AG04450 (cell line): Measurements from ENCODE around the gene IL5. TPM values are rescaled to one million over a fixed set of nuclear protein-coding genes. Genes with fewer than 3 reads are reported as not detected.
A peak's percentile ranks its signal among the peaks of the same experiment; 100 is the strongest.

Experiments used
- CTCF ChIA-PET: fragments of 300-600, 350-600 bp; formaldehyde crosslinking; extraction: SDS; loops from one replicate; lab custom pipeline; 2022; ENCODE audit warnings: antibody characterized with exemption, inconsistent platforms; lab: Charles Lee
- POLR2A ChIA-PET: fragments of 350-600 bp; formaldehyde crosslinking; extraction: SDS; loops from one replicate; lab custom pipeline; 2021; ENCODE audit warnings: antibody characterized with exemption, inconsistent platforms; lab: Yijun Ruan, JAX
- DNase-seq: peaks from one replicate; pipeline ENCODE4 v3.0.0-alpha.2; 2011; ENCODE audit warnings: low read depth, low spot score
- H3K27ac ChIP-seq: one replicate; pipeline ENCODE4 v1.5.1; 2012; ENCODE audit warnings: low read depth, low read length, control low read depth
- H3K27me3 ChIP-seq: one replicate; pipeline ENCODE4 v1.6.0; 2012; ENCODE audit warnings: low read length; ENCODE audit not compliant: control insufficient read depth, insufficient read depth
- H3K4me3 ChIP-seq: 2 replicates; pipeline ENCODE4 v1.5.1; 2011; ENCODE audit warnings: mild to moderate bottlenecking, low read depth, low read length, control low read depth
- H3K9me3 ChIP-seq: 2 replicates; pipeline ENCODE4 v1.5.1; 2012; ENCODE audit warnings: low read length; ENCODE audit not compliant: control insufficient read depth, insufficient read depth
- polyA plus RNA-seq: library from polyadenylated mRNA; depleted of rRNA; stranded (reverse); fragments of >200 nt; gene quantifications from 2 replicates; pipeline ENCODE4 v1.2.3, GENCODE V29; 2011
- TF ChIP-seq, protein P1 (sequence below): IDR thresholded peaks from 2 replicates; pipeline ENCODE4 v1.5.1; 2011; ENCODE audit warnings: low read depth, low read length, control low read depth, inconsistent platforms

IL5 gene
- polyA plus RNA-seq, 1 experiment, result not detected

DNA sequence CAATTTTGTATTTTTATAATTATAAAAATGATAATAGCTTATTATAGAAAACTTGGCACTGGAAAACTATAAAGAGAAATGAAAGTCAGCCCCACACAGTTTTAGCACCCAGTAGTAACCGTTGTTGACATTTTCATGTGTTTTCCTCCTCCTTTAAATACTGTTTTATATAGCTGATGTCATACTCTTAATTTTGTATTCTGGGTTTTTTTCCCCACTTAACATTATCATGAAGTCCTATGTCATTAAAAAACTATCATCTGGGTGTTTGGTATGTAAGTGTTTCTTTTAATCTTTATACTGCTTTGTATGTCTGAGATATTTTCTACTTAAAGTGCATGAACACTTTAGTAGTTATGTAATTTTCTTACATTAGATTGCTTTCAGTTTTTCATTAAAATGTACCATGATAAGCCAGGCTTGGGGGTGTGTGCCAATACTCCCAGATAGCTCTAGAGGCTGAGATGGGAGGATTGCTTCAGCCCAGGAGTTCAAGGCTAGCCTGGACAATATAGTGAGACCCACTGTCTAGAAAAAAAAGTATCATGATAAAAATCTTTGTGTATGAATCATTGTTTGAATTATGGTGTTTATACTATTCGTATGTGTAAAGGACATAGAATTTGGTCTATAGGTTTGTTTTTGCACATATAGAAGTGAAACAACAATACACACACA is 16.2 kb upstream of the IL5 start:
- POLR2A ChIA-PET, result no interaction called here
- Histone ChIP-seq H3K4me3 (no peak overlapping the region), H3K27ac (no peak overlapping the region), H3K27me3 (no peaks in the 10 kb centered on the region), H3K9me3 (peaks cover under 1% of the 10 kb centered on the region)
- DNase-seq, result no peak
- CTCF ChIA-PET, result no interaction called here
- TF ChIP-seq, protein P1, sequence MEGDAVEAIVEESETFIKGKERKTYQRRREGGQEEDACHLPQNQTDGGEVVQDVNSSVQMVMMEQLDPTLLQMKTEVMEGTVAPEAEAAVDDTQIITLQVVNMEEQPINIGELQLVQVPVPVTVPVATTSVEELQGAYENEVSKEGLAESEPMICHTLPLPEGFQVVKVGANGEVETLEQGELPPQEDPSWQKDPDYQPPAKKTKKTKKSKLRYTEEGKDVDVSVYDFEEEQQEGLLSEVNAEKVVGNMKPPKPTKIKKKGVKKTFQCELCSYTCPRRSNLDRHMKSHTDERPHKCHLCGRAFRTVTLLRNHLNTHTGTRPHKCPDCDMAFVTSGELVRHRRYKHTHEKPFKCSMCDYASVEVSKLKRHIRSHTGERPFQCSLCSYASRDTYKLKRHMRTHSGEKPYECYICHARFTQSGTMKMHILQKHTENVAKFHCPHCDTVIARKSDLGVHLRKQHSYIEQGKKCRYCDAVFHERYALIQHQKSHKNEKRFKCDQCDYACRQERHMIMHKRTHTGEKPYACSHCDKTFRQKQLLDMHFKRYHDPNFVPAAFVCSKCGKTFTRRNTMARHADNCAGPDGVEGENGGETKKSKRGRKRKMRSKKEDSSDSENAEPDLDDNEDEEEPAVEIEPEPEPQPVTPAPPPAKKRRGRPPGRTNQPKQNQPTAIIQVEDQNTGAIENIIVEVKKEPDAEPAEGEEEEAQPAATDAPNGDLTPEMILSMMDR, result no peak

GRCh38 chr5:132557478-132558172 is 14.3 kb upstream of the IL5 start:
- Histone ChIP-seq H3K9me3 (no peaks in the 10 kb centered on the region; the same call in 1 of the 2 replicates), H3K27ac (peak overlapping the region; percentile 88), H3K27me3 (no peaks in the 10 kb centered on the region), H3K4me3 (peak overlapping the region; percentile 78)
- ChIA-PET POLR2A (interaction anchor here (0.6 to 1.1 kb wide), 4 partner anchors 47 to 170 kb away, joined by 3 to 4 read pairs (median 3); no protein-coding TSS in a partner anchor), CTCF (interaction anchor here (0.7 kb wide), 2 partner anchors 179 to 272 kb away, joined by 3 to 5 read pairs; no protein-coding TSS in a partner anchor)
- no peak for DNase-seq
- TF ChIP-seq, protein P1, result no peak

DNA sequence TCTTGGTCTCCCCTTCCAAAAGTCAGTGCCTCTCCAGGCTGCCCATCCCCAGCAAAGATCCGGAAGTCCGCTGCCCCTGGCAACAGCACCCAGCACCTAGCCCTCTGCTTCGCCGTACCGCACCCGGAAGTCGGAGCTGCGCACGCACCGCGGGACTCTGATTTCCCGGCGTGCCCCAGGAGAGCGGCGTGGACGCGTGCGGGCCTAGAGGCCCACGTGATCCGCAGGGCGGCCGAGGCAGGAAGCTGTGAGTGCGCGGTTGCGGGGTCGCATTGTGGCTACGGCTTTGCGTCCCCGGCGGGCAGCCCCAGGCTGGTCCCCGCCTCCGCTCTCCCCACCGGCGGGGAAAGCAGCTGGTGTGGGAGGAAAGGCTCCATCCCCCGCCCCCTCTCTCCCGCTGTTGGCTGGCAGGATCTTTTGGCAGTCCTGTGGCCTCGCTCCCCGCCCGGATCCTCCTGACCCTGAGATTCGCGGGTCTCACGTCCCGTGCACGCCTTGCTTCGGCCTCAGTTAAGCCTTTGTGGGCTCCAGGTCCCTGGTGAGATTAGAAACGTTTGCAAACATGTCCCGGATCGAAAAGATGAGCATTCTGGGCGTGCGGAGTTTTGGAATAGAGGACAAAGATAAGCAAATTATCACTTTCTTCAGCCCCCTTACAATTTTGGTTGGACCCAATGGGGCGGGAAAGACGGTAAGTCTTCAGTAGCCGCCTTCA is 13.6 kb upstream of the IL5 start, which contains the start of gene RAD50:
Gene RAD50, plus strand, starts transcription at position 215 of the 715 bp plus-strand sequence. Its CDS starts 348 bp downstream, at position 563.
- H3K4me3 ChIP-seq, result peak within 1 kb of the TSS; percentile 78
- TF ChIP-seq, protein P1, result no peak
- POLR2A ChIA-PET, result interaction anchor here (0.6 to 1.1 kb wide), 4 partner anchors 48 to 169 kb away, joined by 3 to 4 read pairs (median 3); no protein-coding TSS in a partner anchor
- H3K27me3 ChIP-seq, result no peaks in the 10 kb centered on the region
- peak; percentile 74 for DNase-seq
- H3K9me3 ChIP-seq, result no peaks in the 10 kb centered on the region; the same call in 1 of the 2 replicates
- CTCF ChIA-PET, result interaction anchor here (0.7 to 1.2 kb wide), 2 partner anchors 179 to 263 kb away, joined by 3 read pairs; no protein-coding TSS in a partner anchor
- H3K27ac ChIP-seq, result peak within 1 kb of the TSS; percentile 88

DNA sequence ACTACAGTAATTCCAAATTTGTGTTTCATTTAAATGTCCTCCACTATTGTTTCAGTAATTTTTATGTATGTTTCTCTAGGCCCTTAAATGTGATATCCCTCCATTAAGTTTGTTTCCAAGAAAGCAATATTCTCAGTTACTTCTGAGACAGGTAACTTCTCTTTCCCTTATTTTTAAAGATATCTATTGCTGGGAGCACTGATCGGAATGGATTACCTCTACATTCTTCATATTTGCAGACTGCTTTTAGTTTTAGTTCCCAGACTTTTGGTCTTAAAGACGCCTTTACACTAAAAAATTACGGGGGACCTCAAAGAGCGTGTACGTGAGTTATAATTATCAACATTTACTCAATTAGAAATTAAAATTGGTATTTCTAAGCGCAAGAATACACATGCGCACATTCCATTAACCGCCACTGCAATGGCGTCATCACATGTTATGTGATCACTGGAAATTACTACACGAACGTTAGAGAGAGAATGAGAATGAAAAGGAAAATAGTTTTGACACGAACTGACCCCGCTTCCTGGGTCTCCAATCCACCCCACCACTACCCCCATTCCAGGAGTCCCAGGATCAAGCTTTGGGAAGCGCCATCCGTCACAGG is 12.9 kb upstream of the IL5 start:
- H3K9me3 ChIP-seq, result no peaks in the 10 kb centered on the region; the same call in 1 of the 2 replicates
- H3K4me3 ChIP-seq, result peak overlapping the region; percentile 78
- ChIA-PET POLR2A (interaction anchor here (0.7 to 1.1 kb wide), 3 partner anchors 59 to 169 kb away, joined by 3 to 4 read pairs (median 3); no protein-coding TSS in a partner anchor), CTCF (interaction anchor here (1.2 kb wide), 1 partner anchor 264 kb away, joined by 3 read pairs; no protein-coding TSS in a partner anchor)
- H3K27ac ChIP-seq, result peak overlapping the region; percentile 88
- DNase-seq, result no peak
- TF ChIP-seq, protein P1, result no peak
- H3K27me3 ChIP-seq, result no peaks in the 10 kb centered on the region
